HepG2 (cell line): ENCODE results near the gene HDAC4. TPM values are rescaled to one million over a fixed set of nuclear protein-coding genes. Genes with fewer than 3 reads are reported as not detected.
A peak's percentile ranks its signal among the peaks of the same experiment; 100 is the strongest.

Experiments
- ATAC-seq: fragments of 200-7000 bp; cut with Tn5 transposase; 3 replicates; pipeline ENCODE4 v1.9.1; 2020; ENCODE audit warnings: mild to moderate bottlenecking, moderate library complexity
- BruUV-seq: library from RNA; stranded (reverse); fragments of 400-500 nt; replicated peaks from 2 replicates; lab custom pipeline; 2021; lab: Mats Ljungman, UMichigan
- CTCF ChIA-PET: fragments of 300-600 bp; formaldehyde crosslinking; extraction: SDS; loops from one replicate; lab custom pipeline; 2021; ENCODE audit warnings: low total read pairs, inconsistent platforms, low intra/inter-chr PET ratio; lab: Yijun Ruan, JAX
- POLR2A ChIA-PET: fragments of 350-600 bp; sonication (Branson Sonifier 250); formaldehyde crosslinking; loops from one replicate; lab custom pipeline; 2020; ENCODE audit warnings: antibody characterized with exemption, inconsistent platforms; lab: Yijun Ruan, JAX
- DNase-seq: peaks from one replicate; pipeline ENCODE4 v3.0.0-alpha.2; 2015; ENCODE audit warnings: low spot score
- FAIRE-seq: peaks from 3 replicates; lab custom pipeline; 2011; peaks lifted over from hg19 to GRCh38; lab: Jason Lieb, UNC
- H2AFZ ChIP-seq: one replicate; pipeline ENCODE4 v1.6.1; 2011; ENCODE audit warnings: low read length, inconsistent platforms
- H3K27ac ChIP-seq: fragments of 300-600 bp; 3 replicates; pipeline ENCODE4 v1.8.0; 2011; ENCODE audit warnings: mixed run types, mild to moderate bottlenecking, mixed read lengths, low read length, inconsistent platforms; ENCODE audit not compliant: insufficient read depth; ENCODE audit errors: extremely low read length
- H3K27me3 ChIP-seq, 2 experiments: fragments of 200-600 bp in 1 of 2; 2 replicates in 1 of 2; 3 replicates in 1 of 2; pipeline versions ENCODE4 v1.6.0 to v1.8.0; 2011; ENCODE audit warnings: low read length in 2 of 2, mild to moderate bottlenecking in 2 of 2, moderate library complexity in 2 of 2, inconsistent platforms in 1 of 2; ENCODE audit not compliant: insufficient read depth in 2 of 2, control insufficient read depth in 1 of 2
- H3K36me3 ChIP-seq, 2 experiments: fragments of 200-600 bp in 1 of 2; replicated peaks in 1 of 2; 2 replicates in 1 of 2; 3 replicates in 1 of 2; pipeline versions ENCODE4 v1.5.1 to v1.8.0; 2011; ENCODE audit warnings: low read length in 2 of 2, inconsistent platforms in 1 of 2; ENCODE audit not compliant: insufficient read depth in 2 of 2, control insufficient read depth in 1 of 2
- H3K4me1 ChIP-seq: 2 replicates; pipeline ENCODE4 v1.5.1; 2012; ENCODE audit warnings: low read length, inconsistent platforms; ENCODE audit not compliant: insufficient read depth
- H3K4me2 ChIP-seq: 2 replicates; pipeline ENCODE4 v1.6.0; 2011; ENCODE audit warnings: low read depth, low read length, inconsistent platforms
- H3K4me3 ChIP-seq, 3 experiments: fragments of 200-600 bp in 1 of 3; sonication (generic), shearing (Covaris generic) in 1 of 3; replicated peaks in 1 of 3; 2 replicates each; pipeline ENCODE4 v1.5.1; 2011 to 2016; ENCODE audit warnings: low read length in 3 of 3, inconsistent platforms in 2 of 3, low read depth in 2 of 3, mild to moderate bottlenecking in 2 of 3, control low read depth in 1 of 3, mixed read lengths in 1 of 3; ENCODE audit not compliant: insufficient read depth in 1 of 3
- H3K79me2 ChIP-seq: one replicate; pipeline ENCODE4 v1.6.1; 2011; ENCODE audit warnings: low read length, inconsistent platforms; ENCODE audit not compliant: insufficient read depth
- H3K9ac ChIP-seq: 2 replicates; pipeline ENCODE4 v1.6.0; 2011; ENCODE audit warnings: mild to moderate bottlenecking, low read depth, low read length, inconsistent platforms; ENCODE audit not compliant: insufficient read depth
- H3K9me3 ChIP-seq: 2 replicates; pipeline ENCODE4 v1.5.1; 2012; ENCODE audit warnings: mild to moderate bottlenecking, low read length
- H4K20me1 ChIP-seq: 2 replicates; pipeline ENCODE4 v1.6.0; 2011; ENCODE audit warnings: inconsistent platforms, mild to moderate bottlenecking, low read length, moderate library complexity; ENCODE audit not compliant: insufficient read depth
- AGO2 ChIP-seq: fragments of 200-400 bp; formaldehyde crosslinking; optimal IDR thresholded peaks from 2 replicates; pipeline ENCODE3; 2017; ENCODE audit warnings: mild to moderate bottlenecking, low read depth, low read length, moderate library complexity
- FOXA3 ChIP-seq: IDR thresholded peaks from 2 replicates; pipeline ENCODE4 v1.6.1; 2016; ENCODE audit warnings: missing genetic modification reagents, missing compliant biosample characterization
- HNRNPL ChIP-seq: fragments of 200-400 bp; formaldehyde crosslinking; IDR thresholded peaks from 2 replicates; pipeline ENCODE4 v1.6.1; 2017; ENCODE audit warnings: mild to moderate bottlenecking, low read depth, low read length
- ISX ChIP-seq: sonication (generic); formaldehyde crosslinking; conservative IDR thresholded peaks from 2 replicates; pipeline ENCODE4 v1.5.0; 2020; ENCODE audit warnings: missing genetic modification reagents
- NFYB ChIP-seq: sonication (generic); formaldehyde crosslinking; IDR thresholded peaks from 2 replicates; pipeline ENCODE4 v1.4.0; 2020; ENCODE audit warnings: missing genetic modification reagents
- SOX5 ChIP-seq: IDR thresholded peaks from 2 replicates; pipeline ENCODE4 v1.6.1; 2016; ENCODE audit warnings: borderline replicate concordance
- STAG1 ChIP-seq: sonication (generic); formaldehyde crosslinking; IDR thresholded peaks from 2 replicates; pipeline ENCODE4 v1.4.0; 2020; ENCODE audit warnings: missing genetic modification reagents
- WIZ ChIP-seq: sonication (generic); formaldehyde crosslinking; IDR thresholded peaks from 2 replicates; pipeline ENCODE4 v1.5.1; 2020; ENCODE audit warnings: mild to moderate bottlenecking, missing genetic modification reagents
- ZFP90 ChIP-seq: sonication (generic); formaldehyde crosslinking; IDR thresholded peaks from 2 replicates; pipeline ENCODE4 v1.8.0; 2022; ENCODE audit warnings: missing genetic modification reagents, mild to moderate bottlenecking, inconsistent platforms, borderline replicate concordance
- ZNF335 ChIP-seq: sonication (generic); formaldehyde crosslinking; IDR thresholded peaks from 2 replicates; pipeline ENCODE4 v1.4.0; 2020; ENCODE audit warnings: missing genetic modification reagents
- ZNF724P ChIP-seq: sonication (generic); formaldehyde crosslinking; IDR thresholded peaks from 2 replicates; pipeline ENCODE4 v1.8.0; 2022; ENCODE audit warnings: missing genetic modification reagents, borderline replicate concordance
- WGBS: methylation state at CpG from one replicate; pipeline ENCODE4 v1.1.6; 2017; ENCODE audit warnings: low lambda C conversion rate; 5-methylcytosine and 5-hydroxymethylcytosine counted together
- in situ Hi-C: cut with HindIII; loops from 2 replicates; pipeline ENCODE4 v1.10.0; 2017; ENCODE audit warnings: low pct_unique_long_range_greater_than_20kb; ENCODE audit not compliant: extremely low pct_ligation_motif_present
- intact Hi-C: fragments of 100-400 bp; cut with micrococcal nuclease; formaldehyde crosslinking; loops from one replicate; pipeline ENCODE4 v1.10.0; 2022; ENCODE audit not compliant: unreplicated experiment
- polyA plus RNA-seq, 8 experiments: library from polyadenylated mRNA; depleted of rRNA in 3 of 8; stranded (reverse) in 7 of 8; unstranded in 1 of 8; fragments of >200 nt; fragmentation: Illumina TruSeq in 4 of 8; extraction: Trizol in 4 of 8; gene quantifications; 2 replicates each; pipeline versions ENCODE4 v1.2.1 to v1.2.3, GENCODE V29; 2011 to 2016; ENCODE audit warnings: low read depth in 4 of 8, missing spikeins in 1 of 8, mixed read lengths in 1 of 8; ENCODE audit not compliant: insufficient read depth in 1 of 8
- total RNA-seq, 5 experiments: library from RNA; depleted of rRNA; stranded (reverse); fragments of >200 nt; fragmentation: Illumina TruSeq; extraction: Trizol; gene quantifications; 2 replicates each; pipeline ENCODE4 v1.2.3, GENCODE V29; 2016; ENCODE audit warnings: low read depth in 1 of 5
- TF ChIP-seq, protein P1 (sequence below): sonication (generic); formaldehyde crosslinking; IDR thresholded peaks from 2 replicates; pipeline ENCODE4 v1.4.0; 2020; ENCODE audit warnings: missing genetic modification reagents
- TF ChIP-seq, protein P2 (sequence below): sonication (generic); formaldehyde crosslinking; IDR thresholded peaks from 2 replicates; pipeline ENCODE4 v1.8.0; 2022; ENCODE audit warnings: missing genetic modification reagents, low read depth, mild to moderate bottlenecking, borderline replicate concordance
- TF ChIP-seq, protein P3 (sequence below): sonication (generic); formaldehyde crosslinking; IDR thresholded peaks from 2 replicates; pipeline ENCODE4 v1.4.0; 2020; ENCODE audit warnings: missing genetic modification reagents
- TF ChIP-seq, protein P4 (sequence below): sonication (generic); formaldehyde crosslinking; IDR thresholded peaks from 2 replicates; pipeline ENCODE4 v1.5.0; 2020; ENCODE audit warnings: mild to moderate bottlenecking, missing genetic modification reagents, moderate library complexity
- TF ChIP-seq, protein P5 (sequence below): sonication (generic); formaldehyde crosslinking; IDR thresholded peaks from 2 replicates; pipeline ENCODE4 v1.4.0; 2020; ENCODE audit warnings: mild to moderate bottlenecking, missing genetic modification reagents

Gene HDAC4
- total and polyA plus RNA-seq, 2 of the 13 experiments (the other 11 are each of a cell fraction or from before 2014, with no cell fraction given), result 10.1 to 11.5 TPM

DNA sequence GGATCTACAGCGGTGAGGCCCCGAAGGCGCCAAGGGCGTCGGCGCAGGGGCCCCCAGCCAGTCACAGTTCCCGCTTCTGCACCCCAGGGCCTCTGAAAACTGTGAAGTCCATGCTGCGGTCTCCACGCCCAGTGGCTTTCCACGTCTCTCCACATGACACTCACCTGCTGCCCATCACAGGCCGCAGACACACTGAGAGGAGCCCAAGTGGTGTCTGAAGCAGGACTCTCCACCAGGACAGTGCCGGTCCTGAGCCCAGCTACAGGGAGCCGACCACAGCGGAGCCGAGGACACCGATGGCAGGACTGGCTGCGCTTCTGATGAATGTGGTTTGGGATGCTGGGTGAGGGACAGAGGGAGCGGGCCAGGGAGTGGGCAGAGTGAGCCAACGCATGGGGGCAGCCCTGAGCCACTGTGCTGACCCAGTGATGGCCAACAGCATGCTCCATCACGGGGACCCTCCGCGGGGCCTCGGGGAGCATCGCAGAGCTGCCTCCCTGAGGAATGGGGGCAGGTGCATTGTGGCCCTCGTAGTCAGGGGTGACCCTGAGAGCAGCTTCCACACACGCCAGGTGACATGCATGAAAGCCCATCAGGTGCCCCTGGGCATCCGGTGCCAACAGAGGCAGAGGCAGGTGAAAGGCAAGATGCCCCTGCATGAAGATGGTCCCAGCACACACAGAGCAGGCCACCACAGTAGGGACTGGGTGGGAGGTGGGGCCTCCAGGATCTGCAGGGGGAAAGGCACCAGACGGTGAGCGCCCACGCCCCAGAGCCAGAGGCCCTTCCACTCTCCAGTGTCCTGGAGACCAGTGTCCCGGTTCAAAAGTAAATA is 116.6 kb downstream of the HDAC4 start:
- peaks cover 27% of the 10 kb centered on the region for H3K79me2 ChIP-seq
- FAIRE-seq (no peak), ATAC-seq (peak; percentile 37), DNase-seq (no peak)
- TF ChIP-seq ZFP90 (CRISPR knock-in tag) (0 out of 2 replicates have a peak, but pooled peaks have one; percentile 36), ZNF335 (no peak), WIZ (no peak), STAG1 (CRISPR knock-in tag) (peak; percentile 41), SOX5 (CRISPR knock-in tag) (no peak), ZNF724P (CRISPR knock-in tag) (no peak), AGO2 (peak; percentile 36), FOXA3 (CRISPR knock-in tag) (0 out of 2 replicates have a peak, but pooled peaks have one; percentile 5), NFYB (CRISPR knock-in tag) (no peak), HNRNPL (peak; percentile 80; the same call in 1 of the 2 replicates), ISX (CRISPR knock-in tag) (no peak)
- TF ChIP-seq, protein P1, sequence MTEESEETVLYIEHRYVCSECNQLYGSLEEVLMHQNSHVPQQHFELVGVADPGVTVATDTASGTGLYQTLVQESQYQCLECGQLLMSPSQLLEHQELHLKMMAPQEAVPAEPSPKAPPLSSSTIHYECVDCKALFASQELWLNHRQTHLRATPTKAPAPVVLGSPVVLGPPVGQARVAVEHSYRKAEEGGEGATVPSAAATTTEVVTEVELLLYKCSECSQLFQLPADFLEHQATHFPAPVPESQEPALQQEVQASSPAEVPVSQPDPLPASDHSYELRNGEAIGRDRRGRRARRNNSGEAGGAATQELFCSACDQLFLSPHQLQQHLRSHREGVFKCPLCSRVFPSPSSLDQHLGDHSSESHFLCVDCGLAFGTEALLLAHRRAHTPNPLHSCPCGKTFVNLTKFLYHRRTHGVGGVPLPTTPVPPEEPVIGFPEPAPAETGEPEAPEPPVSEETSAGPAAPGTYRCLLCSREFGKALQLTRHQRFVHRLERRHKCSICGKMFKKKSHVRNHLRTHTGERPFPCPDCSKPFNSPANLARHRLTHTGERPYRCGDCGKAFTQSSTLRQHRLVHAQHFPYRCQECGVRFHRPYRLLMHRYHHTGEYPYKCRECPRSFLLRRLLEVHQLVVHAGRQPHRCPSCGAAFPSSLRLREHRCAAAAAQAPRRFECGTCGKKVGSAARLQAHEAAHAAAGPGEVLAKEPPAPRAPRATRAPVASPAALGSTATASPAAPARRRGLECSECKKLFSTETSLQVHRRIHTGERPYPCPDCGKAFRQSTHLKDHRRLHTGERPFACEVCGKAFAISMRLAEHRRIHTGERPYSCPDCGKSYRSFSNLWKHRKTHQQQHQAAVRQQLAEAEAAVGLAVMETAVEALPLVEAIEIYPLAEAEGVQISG (CRISPR knock-in tag), result 0 out of 2 replicates have a peak, but pooled peaks have one; percentile 10
- TF ChIP-seq, protein P2, sequence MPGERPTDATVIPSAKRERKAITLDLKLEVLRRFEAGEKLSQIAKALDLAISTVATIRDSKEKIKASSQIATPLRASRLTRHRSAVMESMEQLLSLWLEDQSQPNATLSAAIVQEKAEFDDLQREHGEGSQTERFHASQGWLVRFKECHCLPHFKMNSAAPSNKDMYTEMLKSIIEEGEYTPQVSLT (CRISPR knock-in tag), result no peak
- TF ChIP-seq, protein P3, sequence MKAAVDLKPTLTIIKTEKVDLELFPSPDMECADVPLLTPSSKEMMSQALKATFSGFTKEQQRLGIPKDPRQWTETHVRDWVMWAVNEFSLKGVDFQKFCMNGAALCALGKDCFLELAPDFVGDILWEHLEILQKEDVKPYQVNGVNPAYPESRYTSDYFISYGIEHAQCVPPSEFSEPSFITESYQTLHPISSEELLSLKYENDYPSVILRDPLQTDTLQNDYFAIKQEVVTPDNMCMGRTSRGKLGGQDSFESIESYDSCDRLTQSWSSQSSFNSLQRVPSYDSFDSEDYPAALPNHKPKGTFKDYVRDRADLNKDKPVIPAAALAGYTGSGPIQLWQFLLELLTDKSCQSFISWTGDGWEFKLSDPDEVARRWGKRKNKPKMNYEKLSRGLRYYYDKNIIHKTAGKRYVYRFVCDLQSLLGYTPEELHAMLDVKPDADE, result no peak
- TF ChIP-seq, protein P4, sequence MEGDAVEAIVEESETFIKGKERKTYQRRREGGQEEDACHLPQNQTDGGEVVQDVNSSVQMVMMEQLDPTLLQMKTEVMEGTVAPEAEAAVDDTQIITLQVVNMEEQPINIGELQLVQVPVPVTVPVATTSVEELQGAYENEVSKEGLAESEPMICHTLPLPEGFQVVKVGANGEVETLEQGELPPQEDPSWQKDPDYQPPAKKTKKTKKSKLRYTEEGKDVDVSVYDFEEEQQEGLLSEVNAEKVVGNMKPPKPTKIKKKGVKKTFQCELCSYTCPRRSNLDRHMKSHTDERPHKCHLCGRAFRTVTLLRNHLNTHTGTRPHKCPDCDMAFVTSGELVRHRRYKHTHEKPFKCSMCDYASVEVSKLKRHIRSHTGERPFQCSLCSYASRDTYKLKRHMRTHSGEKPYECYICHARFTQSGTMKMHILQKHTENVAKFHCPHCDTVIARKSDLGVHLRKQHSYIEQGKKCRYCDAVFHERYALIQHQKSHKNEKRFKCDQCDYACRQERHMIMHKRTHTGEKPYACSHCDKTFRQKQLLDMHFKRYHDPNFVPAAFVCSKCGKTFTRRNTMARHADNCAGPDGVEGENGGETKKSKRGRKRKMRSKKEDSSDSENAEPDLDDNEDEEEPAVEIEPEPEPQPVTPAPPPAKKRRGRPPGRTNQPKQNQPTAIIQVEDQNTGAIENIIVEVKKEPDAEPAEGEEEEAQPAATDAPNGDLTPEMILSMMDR (CRISPR knock-in tag), result peak; percentile 17; the same call in 1 of the 2 replicates
- TF ChIP-seq, protein P5, sequence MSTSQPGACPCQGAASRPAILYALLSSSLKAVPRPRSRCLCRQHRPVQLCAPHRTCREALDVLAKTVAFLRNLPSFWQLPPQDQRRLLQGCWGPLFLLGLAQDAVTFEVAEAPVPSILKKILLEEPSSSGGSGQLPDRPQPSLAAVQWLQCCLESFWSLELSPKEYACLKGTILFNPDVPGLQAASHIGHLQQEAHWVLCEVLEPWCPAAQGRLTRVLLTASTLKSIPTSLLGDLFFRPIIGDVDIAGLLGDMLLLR (CRISPR knock-in tag), result no peak
- BruUV-seq, result no TSS peak
- intact Hi-C loops, result no loop called here
- peaks cover 33% of the 10 kb centered on the region for H3K4me1 ChIP-seq
- H2AFZ ChIP-seq, result no peak overlapping the region
- no peaks in the 10 kb centered on the region for H3K9me3 ChIP-seq
- no peak overlapping the region for H3K4me2 ChIP-seq
- WGBS, result 86% methylated on average over 19 of the region's 31 CpGs
- in situ Hi-C loops, result no loop called here
- no peaks in the 10 kb centered on the region for H3K36me3 ChIP-seq
- POLR2A ChIA-PET, result interaction anchor here (1.8 kb wide), 1 partner anchor 12 kb away, joined by 8 read pairs; no protein-coding TSS in a partner anchor
- H3K27ac ChIP-seq, result no peak overlapping the region
- no peak overlapping the region for H3K4me3 ChIP-seq
- CTCF ChIA-PET, result no interaction called here
- H3K9ac ChIP-seq, result no peak overlapping the region
- peaks cover 62% of the 10 kb centered on the region for H4K20me1 ChIP-seq
- H3K27me3 ChIP-seq, result no peaks in the 10 kb centered on the region
